Neural cell (in vitro differentiated cells): Measurements from ENCODE around the gene SPINT1. TPM values are rescaled to one million over a fixed set of nuclear protein-coding genes. Genes with fewer than 3 reads are reported as not detected.

Experiments used
- H2AFZ ChIP-seq: fragments of 200-600, 300-800 bp; sonication (generic), shearing (Covaris generic); 2 replicates; pipeline ENCODE4 v1.6.0; 2014; ENCODE audit warnings: low read depth, mild to moderate bottlenecking, antibody characterized with exemption, low read length, moderate library complexity
- H3F3A ChIP-seq: fragments of 200-600 bp; shearing (Covaris generic); 2 replicates; pipeline ENCODE4 v1.6.1; 2016; ENCODE audit warnings: mild to moderate bottlenecking, moderate library complexity, mixed read lengths, antibody characterized with exemption, low read length; ENCODE audit not compliant: insufficient read depth, poor library complexity, severe bottlenecking
- H3K27ac ChIP-seq: fragments of 200-600, 300-800 bp; sonication (generic), shearing (Covaris generic); 2 replicates; pipeline ENCODE4 v1.5.1; 2014; ENCODE audit warnings: mild to moderate bottlenecking, low read length, moderate library complexity
- H3K27me3 ChIP-seq: fragments of 300-800, 200-600 bp; sonication (generic), shearing (Covaris generic); 2 replicates; pipeline ENCODE4 v1.6.0; 2014; ENCODE audit warnings: mild to moderate bottlenecking, low read depth, low read length, moderate library complexity; ENCODE audit not compliant: insufficient read depth
- H3K36me3 ChIP-seq: fragments of 300-800, 200-600 bp; sonication (generic), shearing (Covaris generic); 2 replicates; pipeline ENCODE4 v1.5.1; 2014; ENCODE audit warnings: mild to moderate bottlenecking, antibody characterized with exemption, low read length, moderate library complexity; ENCODE audit not compliant: insufficient read depth
- H3K4me2 ChIP-seq: fragments of 300-800, 200-600 bp; sonication (generic), shearing (Covaris generic); 2 replicates; pipeline ENCODE4 v1.6.0; 2014; ENCODE audit warnings: mild to moderate bottlenecking, low read length
- H3K4me3 ChIP-seq: fragments of 300-800, 200-600 bp; sonication (generic), shearing (Covaris generic); 2 replicates; pipeline ENCODE4 v1.5.1; 2014; ENCODE audit warnings: mild to moderate bottlenecking, low read length, moderate library complexity
- H3K79me2 ChIP-seq: fragments of 200-600 bp; shearing (Covaris generic); replicated peaks from 2 replicates; pipeline ENCODE4 v1.6.0; 2014; ENCODE audit warnings: mild to moderate bottlenecking, low read length, moderate library complexity; ENCODE audit not compliant: insufficient read depth
- H3K9ac ChIP-seq: fragments of 300-800, 200-600 bp; sonication (generic), shearing (Covaris generic); 2 replicates; pipeline ENCODE4 v1.6.1; 2016; ENCODE audit warnings: mild to moderate bottlenecking, low read length, mixed read lengths
- H3K9me2 ChIP-seq: fragments of 200-600 bp; shearing (Covaris generic); 2 replicates; pipeline ENCODE4 v1.6.1; 2016; ENCODE audit warnings: mild to moderate bottlenecking, low read length, mixed read lengths; ENCODE audit not compliant: insufficient read depth
- H3K9me3 ChIP-seq: fragments of 200-600, 300-800 bp; sonication (generic), shearing (Covaris generic); 2 replicates; pipeline ENCODE4 v1.6.1; 2016; ENCODE audit warnings: mild to moderate bottlenecking, mixed run types, low read length, moderate library complexity, mixed read lengths
- H4K20me1 ChIP-seq: fragments of 200-600 bp; shearing (Covaris generic); 2 replicates; pipeline ENCODE4 v1.6.1; 2016; ENCODE audit warnings: mild to moderate bottlenecking, mixed run types; ENCODE audit not compliant: insufficient read depth
- EP300 ChIP-seq: fragments of 450-650 bp; conservative IDR thresholded peaks from 2 replicates; pipeline ENCODE4 v1.6.1; 2014; ENCODE audit warnings: antibody characterized with exemption, mild to moderate bottlenecking, moderate library complexity; ENCODE audit not compliant: poor library complexity, severe bottlenecking
- EZH2 ChIP-seq: fragments of 200-600, 300-800 bp; shearing (Covaris generic), sonication (generic); IDR thresholded peaks from 2 replicates; pipeline ENCODE4 v1.6.1; 2014; ENCODE audit warnings: antibody characterized with exemption, low read length, borderline replicate concordance, mild to moderate bottlenecking; ENCODE audit not compliant: insufficient read depth, poor library complexity, severe bottlenecking
- MXI1 ChIP-seq: fragments of 450-650 bp; conservative IDR thresholded peaks from 2 replicates; pipeline ENCODE4 v1.6.1; 2014; ENCODE audit warnings: antibody characterized with exemption, mild to moderate bottlenecking; ENCODE audit not compliant: poor library complexity, severe bottlenecking
- POLR2AphosphoS5 ChIP-seq: IDR thresholded peaks from 2 replicates; pipeline ENCODE4 v1.6.1; 2012
- RAD21 ChIP-seq: fragments of 450-650 bp; conservative IDR thresholded peaks from 2 replicates; pipeline ENCODE4 v1.6.1; 2014; ENCODE audit warnings: antibody characterized with exemption, mild to moderate bottlenecking, moderate library complexity
- SMC3 ChIP-seq: fragments of 450-650 bp; conservative IDR thresholded peaks from 2 replicates; pipeline ENCODE4 v1.6.1; 2014; ENCODE audit warnings: antibody characterized with exemption, mild to moderate bottlenecking, moderate library complexity; ENCODE audit not compliant: poor library complexity
- TAF1 ChIP-seq: IDR thresholded peaks from 2 replicates; pipeline ENCODE4 v1.6.1; 2012; ENCODE audit warnings: low read depth
- polyA plus RNA-seq: library from polyadenylated mRNA; depleted of rRNA; stranded (reverse); fragments of >200 nt; gene quantifications from 2 replicates; pipeline ENCODE4 v1.2.3, GENCODE V29; 2014
- TF ChIP-seq, protein P1 (sequence below): IDR thresholded peaks from 2 replicates; pipeline ENCODE4 v1.6.1; 2012; ENCODE audit warnings: borderline replicate concordance
- TF ChIP-seq, protein P2 (sequence below): fragments of 450-650 bp; IDR thresholded peaks from 2 replicates; pipeline ENCODE4 v1.5.1; 2014; ENCODE audit warnings: antibody characterized with exemption, mild to moderate bottlenecking, moderate library complexity; ENCODE audit not compliant: poor library complexity, severe bottlenecking

The SPINT1 gene
- polyA plus RNA-seq, 1 donor from 2014 or later, result 0.68 TPM

DNA sequence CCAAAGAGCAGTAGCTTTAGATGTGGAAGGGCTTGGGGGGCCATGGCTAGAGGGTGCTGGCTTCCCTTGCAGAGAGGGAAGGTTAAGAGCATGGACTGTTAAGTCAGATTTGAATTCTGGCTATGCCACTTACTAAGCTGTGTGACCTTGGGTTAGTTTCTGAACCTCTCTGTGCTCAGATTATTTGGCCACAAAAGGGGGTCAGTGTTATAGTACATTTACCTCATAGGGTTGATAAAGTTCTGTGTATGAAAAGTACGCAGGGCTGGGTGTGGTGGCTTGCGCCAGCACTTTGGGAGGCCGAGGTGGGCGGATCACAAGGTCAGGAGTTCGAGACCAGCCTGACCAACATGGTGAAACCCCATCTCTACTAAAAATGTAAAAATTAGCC is 57.2 kb downstream of the SPINT1 start:
- H3K27ac ChIP-seq, result no peak overlapping the region
- H4K20me1 ChIP-seq, result peaks cover 8% of the 10 kb centered on the region
- H3K9me3 ChIP-seq, result no peaks in the 10 kb centered on the region
- no peaks in the 10 kb centered on the region for H3K36me3 ChIP-seq
- peaks cover 1% of the 10 kb centered on the region for H3K79me2 ChIP-seq
- H3K27me3 ChIP-seq, result no peaks in the 10 kb centered on the region
- H3K9me2 ChIP-seq, result no peaks in the 10 kb centered on the region
- peaks cover 4% of the 10 kb centered on the region for H3F3A ChIP-seq
- no peak overlapping the region for H3K4me3 ChIP-seq
- TF ChIP-seq EP300 (no peak), EZH2 (no peak), RAD21 (no peak), SMC3 (no peak), TAF1 (no peak), MXI1 (no peak), POLR2AphosphoS5 (no peak)
- TF ChIP-seq, protein P1, sequence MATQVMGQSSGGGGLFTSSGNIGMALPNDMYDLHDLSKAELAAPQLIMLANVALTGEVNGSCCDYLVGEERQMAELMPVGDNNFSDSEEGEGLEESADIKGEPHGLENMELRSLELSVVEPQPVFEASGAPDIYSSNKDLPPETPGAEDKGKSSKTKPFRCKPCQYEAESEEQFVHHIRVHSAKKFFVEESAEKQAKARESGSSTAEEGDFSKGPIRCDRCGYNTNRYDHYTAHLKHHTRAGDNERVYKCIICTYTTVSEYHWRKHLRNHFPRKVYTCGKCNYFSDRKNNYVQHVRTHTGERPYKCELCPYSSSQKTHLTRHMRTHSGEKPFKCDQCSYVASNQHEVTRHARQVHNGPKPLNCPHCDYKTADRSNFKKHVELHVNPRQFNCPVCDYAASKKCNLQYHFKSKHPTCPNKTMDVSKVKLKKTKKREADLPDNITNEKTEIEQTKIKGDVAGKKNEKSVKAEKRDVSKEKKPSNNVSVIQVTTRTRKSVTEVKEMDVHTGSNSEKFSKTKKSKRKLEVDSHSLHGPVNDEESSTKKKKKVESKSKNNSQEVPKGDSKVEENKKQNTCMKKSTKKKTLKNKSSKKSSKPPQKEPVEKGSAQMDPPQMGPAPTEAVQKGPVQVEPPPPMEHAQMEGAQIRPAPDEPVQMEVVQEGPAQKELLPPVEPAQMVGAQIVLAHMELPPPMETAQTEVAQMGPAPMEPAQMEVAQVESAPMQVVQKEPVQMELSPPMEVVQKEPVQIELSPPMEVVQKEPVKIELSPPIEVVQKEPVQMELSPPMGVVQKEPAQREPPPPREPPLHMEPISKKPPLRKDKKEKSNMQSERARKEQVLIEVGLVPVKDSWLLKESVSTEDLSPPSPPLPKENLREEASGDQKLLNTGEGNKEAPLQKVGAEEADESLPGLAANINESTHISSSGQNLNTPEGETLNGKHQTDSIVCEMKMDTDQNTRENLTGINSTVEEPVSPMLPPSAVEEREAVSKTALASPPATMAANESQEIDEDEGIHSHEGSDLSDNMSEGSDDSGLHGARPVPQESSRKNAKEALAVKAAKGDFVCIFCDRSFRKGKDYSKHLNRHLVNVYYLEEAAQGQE, result no peak
- TF ChIP-seq, protein P2, sequence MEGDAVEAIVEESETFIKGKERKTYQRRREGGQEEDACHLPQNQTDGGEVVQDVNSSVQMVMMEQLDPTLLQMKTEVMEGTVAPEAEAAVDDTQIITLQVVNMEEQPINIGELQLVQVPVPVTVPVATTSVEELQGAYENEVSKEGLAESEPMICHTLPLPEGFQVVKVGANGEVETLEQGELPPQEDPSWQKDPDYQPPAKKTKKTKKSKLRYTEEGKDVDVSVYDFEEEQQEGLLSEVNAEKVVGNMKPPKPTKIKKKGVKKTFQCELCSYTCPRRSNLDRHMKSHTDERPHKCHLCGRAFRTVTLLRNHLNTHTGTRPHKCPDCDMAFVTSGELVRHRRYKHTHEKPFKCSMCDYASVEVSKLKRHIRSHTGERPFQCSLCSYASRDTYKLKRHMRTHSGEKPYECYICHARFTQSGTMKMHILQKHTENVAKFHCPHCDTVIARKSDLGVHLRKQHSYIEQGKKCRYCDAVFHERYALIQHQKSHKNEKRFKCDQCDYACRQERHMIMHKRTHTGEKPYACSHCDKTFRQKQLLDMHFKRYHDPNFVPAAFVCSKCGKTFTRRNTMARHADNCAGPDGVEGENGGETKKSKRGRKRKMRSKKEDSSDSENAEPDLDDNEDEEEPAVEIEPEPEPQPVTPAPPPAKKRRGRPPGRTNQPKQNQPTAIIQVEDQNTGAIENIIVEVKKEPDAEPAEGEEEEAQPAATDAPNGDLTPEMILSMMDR, result no peak
- no peak overlapping the region for H2AFZ ChIP-seq
- H3K4me2 ChIP-seq, result no peak overlapping the region
- H3K9ac ChIP-seq, result no peak overlapping the region

DNA sequence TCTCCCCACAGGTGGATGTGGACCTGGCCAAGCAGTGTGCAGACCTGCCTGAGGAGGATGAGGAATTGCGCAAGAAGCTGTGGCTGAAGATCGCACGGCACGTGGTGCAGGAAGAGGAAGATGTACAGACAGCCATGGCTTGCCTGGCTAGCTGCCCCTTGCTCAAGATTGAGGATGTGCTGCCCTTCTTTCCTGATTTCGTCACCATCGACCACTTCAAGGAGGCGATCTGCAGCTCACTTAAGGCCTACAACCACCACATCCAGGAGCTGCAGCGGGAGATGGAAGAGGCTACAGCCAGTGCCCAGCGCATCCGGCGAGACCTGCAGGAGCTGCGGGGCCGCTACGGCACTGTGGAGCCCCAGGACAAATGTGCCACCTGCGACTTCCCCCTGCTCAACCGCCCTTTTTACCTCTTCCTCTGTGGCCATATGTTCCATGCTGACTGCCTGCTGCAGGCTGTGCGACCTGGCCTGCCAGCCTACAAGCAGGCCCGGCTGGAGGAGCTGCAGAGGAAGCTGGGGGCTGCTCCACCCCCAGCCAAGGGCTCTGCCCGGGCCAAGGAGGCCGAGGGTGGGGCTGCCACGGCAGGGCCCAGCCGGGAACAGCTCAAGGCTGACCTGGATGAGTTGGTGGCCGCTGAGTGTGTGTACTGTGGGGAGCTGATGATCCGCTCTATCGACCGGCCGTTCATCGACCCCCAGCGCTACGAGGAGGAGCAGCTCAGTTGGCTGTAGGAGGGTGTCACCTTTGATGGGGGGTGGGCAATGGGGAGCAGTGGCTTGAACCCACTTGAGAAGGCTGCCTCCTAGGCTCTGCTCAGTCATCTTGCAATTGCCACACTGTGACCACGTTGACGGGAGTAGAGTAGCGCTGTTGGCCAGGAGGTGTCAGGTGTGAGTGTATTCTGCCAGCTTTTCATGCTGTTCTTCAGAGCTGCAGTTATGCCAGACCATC is 59.0 kb downstream of the SPINT1 start:
- Histone ChIP-seq H3K9me2 (no peaks in the 10 kb centered on the region), H3K9me3 (no peaks in the 10 kb centered on the region), H3K9ac (no peak overlapping the region), H3K27me3 (no peaks in the 10 kb centered on the region), H4K20me1 (peaks cover 8% of the 10 kb centered on the region), H3K4me3 (no peak overlapping the region), H3K27ac (no peak overlapping the region), H3K4me2 (no peak overlapping the region), H3K36me3 (no peaks in the 10 kb centered on the region), H2AFZ (no peak overlapping the region), H3K79me2 (no peaks in the 10 kb centered on the region), H3F3A (peaks cover 4% of the 10 kb centered on the region)
- no peak for TF ChIP-seq MXI1
- TF ChIP-seq POLR2AphosphoS5, result no peak
- no peak for TF ChIP-seq EP300
- TF ChIP-seq, protein P1, result no peak
- TF ChIP-seq, protein P2, result no peak
- TF ChIP-seq EZH2, result no peak
- no peak for TF ChIP-seq TAF1
- no peak for TF ChIP-seq SMC3
- no peak for TF ChIP-seq RAD21
